ENCODE results near the gene SUSD6.

- TF ChIP-seq POLR2AphosphoS5 (IDR thresholded peaks at IDR 0.05; ENCODE audit: borderline replicate concordance, low read depth, low read length) = no peak
- no peak for TF ChIP-seq EZH2 (IDR thresholded peaks at IDR 0.05)
- no peak for TF ChIP-seq FOXP2 (optimal IDR thresholded peaks at IDR 0.05; ENCODE audit: control extremely low read depth, extremely low read length, insufficient read depth)
Observed at GRCh38 chr14:69682136-69682535, 70.7 kb downstream of the SUSD6 start.
